WTC11 (cell line): Measurements from ENCODE around the gene PRKCE.

Experiments used
- CREB1 ChIP-seq: sonication (generic); formaldehyde crosslinking; IDR thresholded peaks from 2 replicates; pipeline ENCODE4 v1.8.0; 2023; ENCODE audit warnings: mild to moderate bottlenecking, missing genetic modification reagents
- ESRRA ChIP-seq: sonication (generic); formaldehyde crosslinking; IDR thresholded peaks from 2 replicates; pipeline ENCODE4 v1.8.1; 2022; ENCODE audit warnings: mild to moderate bottlenecking, missing genetic modification reagents, borderline replicate concordance
- ETV6 ChIP-seq: sonication (generic); formaldehyde crosslinking; IDR thresholded peaks from 2 replicates; pipeline ENCODE4 v1.8.1; 2022; ENCODE audit warnings: mild to moderate bottlenecking, missing genetic modification reagents
- GABPB1 ChIP-seq: sonication (generic); formaldehyde crosslinking; IDR thresholded peaks from 2 replicates; pipeline ENCODE4 v1.8.1; 2023; ENCODE audit warnings: mild to moderate bottlenecking, missing genetic modification reagents
- NFYB ChIP-seq: sonication (generic); formaldehyde crosslinking; conservative IDR thresholded peaks from 2 replicates; pipeline ENCODE4 v1.8.0; 2022; ENCODE audit warnings: low read depth, missing genetic modification reagents
- RELA ChIP-seq: sonication (generic); formaldehyde crosslinking; IDR thresholded peaks from 2 replicates; pipeline ENCODE4 v1.8.1; 2022; ENCODE audit warnings: missing genetic modification reagents, mild to moderate bottlenecking, borderline replicate concordance
- TEAD1 ChIP-seq: sonication (generic); formaldehyde crosslinking; IDR thresholded peaks from 2 replicates; pipeline ENCODE4 v1.8.0; 2022; ENCODE audit warnings: mild to moderate bottlenecking, missing genetic modification reagents
- TEAD4 ChIP-seq: sonication (generic); formaldehyde crosslinking; IDR thresholded peaks from 2 replicates; pipeline ENCODE4 v1.8.0; 2022; ENCODE audit warnings: mild to moderate bottlenecking, missing genetic modification reagents
- ZMAT4 ChIP-seq: fragments of 250-450 bp; sonication (Bioruptor Pico); IDR thresholded peaks from 2 replicates; pipeline ENCODE4 v1.9.0; 2021; ENCODE audit warnings: mild to moderate bottlenecking
- TF ChIP-seq, protein P1 (sequence below): sonication (generic); formaldehyde crosslinking; IDR thresholded peaks from 2 replicates; pipeline ENCODE4 v1.8.1; 2022; ENCODE audit warnings: low read depth, missing genetic modification reagents, borderline replicate concordance
- TF ChIP-seq, protein P2 (sequence below): fragments of 200-600 bp; IDR thresholded peaks from 2 replicates; pipeline ENCODE4 v1.8.0; 2022; ENCODE audit warnings: antibody characterized with exemption
- TF ChIP-seq, protein P3 (sequence below): sonication (generic); formaldehyde crosslinking; IDR thresholded peaks from 2 replicates; pipeline ENCODE4 v1.8.1; 2022; ENCODE audit warnings: low read depth, mild to moderate bottlenecking, moderate library complexity, missing genetic modification reagents, borderline replicate concordance

- TF ChIP-seq NFYB (no peak), CREB1 (CRISPR knock-in tag) (no peak), TEAD1 (CRISPR knock-in tag) (no peak), TEAD4 (CRISPR knock-in tag) (no peak), RELA (CRISPR knock-in tag) (no peak), GABPB1 (CRISPR knock-in tag) (no peak), ETV6 (no peak), ZMAT4 (CRISPR knock-in tag) (no peak), ESRRA (no peak)
- TF ChIP-seq, protein P1, sequence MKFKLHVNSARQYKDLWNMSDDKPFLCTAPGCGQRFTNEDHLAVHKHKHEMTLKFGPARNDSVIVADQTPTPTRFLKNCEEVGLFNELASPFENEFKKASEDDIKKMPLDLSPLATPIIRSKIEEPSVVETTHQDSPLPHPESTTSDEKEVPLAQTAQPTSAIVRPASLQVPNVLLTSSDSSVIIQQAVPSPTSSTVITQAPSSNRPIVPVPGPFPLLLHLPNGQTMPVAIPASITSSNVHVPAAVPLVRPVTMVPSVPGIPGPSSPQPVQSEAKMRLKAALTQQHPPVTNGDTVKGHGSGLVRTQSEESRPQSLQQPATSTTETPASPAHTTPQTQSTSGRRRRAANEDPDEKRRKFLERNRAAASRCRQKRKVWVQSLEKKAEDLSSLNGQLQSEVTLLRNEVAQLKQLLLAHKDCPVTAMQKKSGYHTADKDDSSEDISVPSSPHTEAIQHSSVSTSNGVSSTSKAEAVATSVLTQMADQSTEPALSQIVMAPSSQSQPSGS (CRISPR knock-in tag): no peak
- TF ChIP-seq, protein P2, sequence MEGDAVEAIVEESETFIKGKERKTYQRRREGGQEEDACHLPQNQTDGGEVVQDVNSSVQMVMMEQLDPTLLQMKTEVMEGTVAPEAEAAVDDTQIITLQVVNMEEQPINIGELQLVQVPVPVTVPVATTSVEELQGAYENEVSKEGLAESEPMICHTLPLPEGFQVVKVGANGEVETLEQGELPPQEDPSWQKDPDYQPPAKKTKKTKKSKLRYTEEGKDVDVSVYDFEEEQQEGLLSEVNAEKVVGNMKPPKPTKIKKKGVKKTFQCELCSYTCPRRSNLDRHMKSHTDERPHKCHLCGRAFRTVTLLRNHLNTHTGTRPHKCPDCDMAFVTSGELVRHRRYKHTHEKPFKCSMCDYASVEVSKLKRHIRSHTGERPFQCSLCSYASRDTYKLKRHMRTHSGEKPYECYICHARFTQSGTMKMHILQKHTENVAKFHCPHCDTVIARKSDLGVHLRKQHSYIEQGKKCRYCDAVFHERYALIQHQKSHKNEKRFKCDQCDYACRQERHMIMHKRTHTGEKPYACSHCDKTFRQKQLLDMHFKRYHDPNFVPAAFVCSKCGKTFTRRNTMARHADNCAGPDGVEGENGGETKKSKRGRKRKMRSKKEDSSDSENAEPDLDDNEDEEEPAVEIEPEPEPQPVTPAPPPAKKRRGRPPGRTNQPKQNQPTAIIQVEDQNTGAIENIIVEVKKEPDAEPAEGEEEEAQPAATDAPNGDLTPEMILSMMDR: no peak
- TF ChIP-seq, protein P3, sequence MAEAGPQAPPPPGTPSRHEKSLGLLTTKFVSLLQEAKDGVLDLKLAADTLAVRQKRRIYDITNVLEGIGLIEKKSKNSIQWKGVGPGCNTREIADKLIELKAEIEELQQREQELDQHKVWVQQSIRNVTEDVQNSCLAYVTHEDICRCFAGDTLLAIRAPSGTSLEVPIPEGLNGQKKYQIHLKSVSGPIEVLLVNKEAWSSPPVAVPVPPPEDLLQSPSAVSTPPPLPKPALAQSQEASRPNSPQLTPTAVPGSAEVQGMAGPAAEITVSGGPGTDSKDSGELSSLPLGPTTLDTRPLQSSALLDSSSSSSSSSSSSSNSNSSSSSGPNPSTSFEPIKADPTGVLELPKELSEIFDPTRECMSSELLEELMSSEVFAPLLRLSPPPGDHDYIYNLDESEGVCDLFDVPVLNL (CRISPR knock-in tag): no peak
These were observed 446.4 kb downstream of the PRKCE start for GRCh38 chr2:46097714-46098480.
